SKM-1 treated with dmso at 0.1 percent for 144 hours (cell line): Measurements from ENCODE around the gene TCHP.

Source experiments
- DNase-seq: peaks from one replicate; lab custom pipeline; 2025; ENCODE audit not compliant: unreplicated experiment; lab: John Stamatoyannopoulos, UW

TCHP gene

DNA sequence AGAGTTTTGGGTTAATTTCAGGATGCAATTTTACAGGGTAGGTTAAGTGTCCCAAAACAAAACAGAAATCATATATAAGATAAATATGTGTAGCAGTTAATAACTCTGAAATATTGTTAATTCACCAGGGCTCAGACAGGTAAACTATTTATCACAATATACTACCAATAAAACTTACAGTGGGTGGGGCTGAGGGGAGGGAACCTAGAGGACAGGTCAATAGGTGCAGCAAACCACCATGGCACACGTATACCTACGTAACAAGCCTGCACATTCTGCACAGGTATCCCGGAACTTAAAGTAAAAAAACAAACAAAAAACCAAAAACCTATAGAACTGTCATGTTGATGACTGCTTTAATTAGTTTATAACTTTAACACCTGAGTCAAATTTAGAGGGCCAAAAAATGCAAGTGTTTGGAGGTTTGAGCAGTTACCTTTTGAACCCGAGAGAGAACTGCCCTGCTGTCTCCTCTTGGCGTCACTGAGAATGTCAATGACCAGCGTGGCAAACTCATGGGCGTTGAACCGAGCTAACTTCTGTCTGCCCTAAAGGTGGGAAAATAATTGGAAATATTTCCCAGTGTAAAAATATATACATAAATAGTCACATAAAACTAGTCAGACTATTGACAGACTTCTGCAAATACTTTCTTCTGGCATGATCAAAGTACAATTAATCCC is 59.5 kb downstream of the TCHP start:
- DNase-seq, result no peak

GRCh38 chr12:109961201-109961600 is 61.1 kb downstream of the TCHP start:
- DNase-seq, result no peak

- no peak for DNase-seq
Measured at GRCh38 chr12:109961612-109962011, 61.5 kb downstream of the TCHP start.

DNA sequence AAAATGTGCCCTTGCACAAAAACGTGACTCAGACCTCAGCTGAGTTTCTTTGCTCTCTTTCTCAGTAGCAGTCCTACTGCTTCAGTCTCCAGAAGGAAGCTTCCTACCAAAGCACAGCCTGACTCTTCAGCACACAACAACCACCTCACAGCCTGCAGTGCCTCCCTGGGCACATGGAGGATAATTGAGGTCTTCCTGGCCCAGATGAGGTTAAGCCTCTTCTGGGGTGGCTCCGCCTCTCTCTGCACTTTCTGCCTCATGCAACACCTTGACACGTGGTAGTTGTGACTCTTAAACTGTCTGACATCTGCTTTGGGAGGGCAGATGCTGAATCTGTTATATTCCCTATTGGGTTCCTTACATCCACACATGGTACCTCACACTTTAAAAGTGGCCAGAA is 62.3 kb downstream of the TCHP start:
- no peak for DNase-seq

GRCh38 chr12:109963330-109963729 is 63.3 kb downstream of the TCHP start:
- DNase-seq, result no peak

DNA sequence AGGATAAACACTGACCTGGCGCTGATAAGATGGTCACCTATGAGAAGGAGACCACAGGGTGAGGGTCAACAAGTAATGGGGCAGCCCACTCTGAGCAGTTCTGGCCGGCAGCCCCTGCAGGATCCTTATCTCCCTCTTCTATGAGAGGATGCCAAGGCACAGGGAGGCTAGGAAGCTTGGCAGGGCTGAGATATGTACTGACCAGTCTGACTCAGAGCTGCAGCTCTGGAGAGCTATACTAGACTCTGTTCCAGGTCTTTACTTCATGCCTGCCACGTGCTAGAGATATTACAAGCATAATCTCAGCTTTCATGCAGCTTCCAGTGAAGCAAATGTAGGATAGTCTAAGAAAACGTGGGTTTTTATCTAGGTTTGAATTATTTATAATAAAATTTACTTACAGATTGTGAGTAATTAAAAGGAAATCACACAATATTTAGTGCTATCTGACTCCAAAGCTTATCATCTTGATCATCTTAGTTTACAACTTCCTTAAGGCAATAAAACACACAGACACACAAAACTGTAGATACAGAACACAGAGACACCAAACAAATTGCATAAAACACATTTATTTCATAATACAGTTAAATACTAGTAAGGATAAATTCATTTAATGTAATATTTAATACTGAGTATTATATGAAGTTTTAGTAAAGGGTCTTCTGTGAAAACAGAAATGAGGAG is 63.8 kb downstream of the TCHP start:
- no peak for DNase-seq

DNA sequence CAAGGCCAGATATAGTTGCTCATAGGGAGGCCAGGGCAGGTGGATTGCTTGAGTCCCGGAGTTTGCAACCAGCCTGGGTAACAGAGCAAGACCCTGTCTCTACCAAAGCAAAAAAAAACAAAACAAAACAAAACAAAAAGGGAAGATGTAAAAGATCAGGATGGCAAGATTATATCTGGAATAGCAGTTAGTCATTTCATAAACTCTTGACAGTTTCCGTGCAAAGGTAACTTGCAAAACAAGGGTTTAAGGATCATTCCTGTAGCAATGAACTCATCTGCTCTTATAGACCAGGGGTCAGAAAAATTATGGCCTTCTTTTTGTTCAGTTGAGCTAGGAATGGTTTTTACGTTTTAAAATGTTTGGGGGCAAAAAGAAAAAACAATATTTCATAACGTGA is 66.5 kb downstream of the TCHP start:
- no peak for DNase-seq

GRCh38 chr12:109967383-109968031 is 67.4 kb downstream of the TCHP start:
- no peak for DNase-seq
